ENCODE data around the gene ACAP2.

The ACAP2 gene

GRCh38 chr3:195226900-195227447 is 215.8 kb downstream of the ACAP2 start:
- peaks cover 2% of the 10 kb centered on the region for H3K79me2 ChIP-seq
- no peak overlapping the region for H3K27ac ChIP-seq
- H3K27me3 ChIP-seq (ENCODE audit: control insufficient read depth, insufficient read depth, low read length): no peaks in the 10 kb centered on the region
- H3K36me3 ChIP-seq (ENCODE audit: control insufficient read depth, insufficient read depth, low read length): no peaks in the 10 kb centered on the region
- H3K4me2 ChIP-seq (ENCODE audit: low read length): no peak overlapping the region
- H3K4me1 ChIP-seq: no peaks in the 10 kb centered on the region
- no peak overlapping the region for H2AFZ ChIP-seq
- H3K4me3 ChIP-seq (ENCODE audit: low read depth, low read length): no peak overlapping the region
- peak; percentile 17 for TF ChIP-seq CTCF (IDR thresholded peaks at IDR 0.05)
- H3K9me3 ChIP-seq (ENCODE audit: control insufficient read depth, low read length): no peaks in the 10 kb centered on the region
- H3K9ac ChIP-seq: no peak overlapping the region

GRCh38 chr3:195226445-195226844 is 216.4 kb downstream of the ACAP2 start:
- no peak overlapping the region for H2AFZ ChIP-seq
- H3K27me3 ChIP-seq (ENCODE audit: control insufficient read depth, insufficient read depth, low read length): no peaks in the 10 kb centered on the region
- TF ChIP-seq CTCF (IDR thresholded peaks at IDR 0.05): no peak
- H3K9me3 ChIP-seq (ENCODE audit: control insufficient read depth, low read length): no peaks in the 10 kb centered on the region
- H3K9ac ChIP-seq: no peak overlapping the region
- H3K79me2 ChIP-seq: peaks cover 6% of the 10 kb centered on the region
- no peak overlapping the region for H3K27ac ChIP-seq
- H3K4me2 ChIP-seq (ENCODE audit: low read length): no peak overlapping the region
- H3K36me3 ChIP-seq (ENCODE audit: control insufficient read depth, insufficient read depth, low read length): no peaks in the 10 kb centered on the region
- peaks cover 5% of the 10 kb centered on the region for H3K4me1 ChIP-seq
- no peak overlapping the region for H3K4me3 ChIP-seq (ENCODE audit: low read depth, low read length)

- Histone ChIP-seq H3K9ac (no peak overlapping the region), H3K4me2 (ENCODE audit: low read length) (no peak overlapping the region), H3K4me1 (peaks cover 9% of the 10 kb centered on the region), H3K27me3 (ENCODE audit: control insufficient read depth, insufficient read depth, low read length) (no peaks in the 10 kb centered on the region), H3K4me3 (ENCODE audit: low read depth, low read length) (no peak overlapping the region), H3K9me3 (ENCODE audit: control insufficient read depth, low read length) (no peaks in the 10 kb centered on the region), H2AFZ (no peak overlapping the region), H3K36me3 (ENCODE audit: control insufficient read depth, insufficient read depth, low read length) (no peaks in the 10 kb centered on the region), H3K27ac (no peak overlapping the region), H3K79me2 (peaks cover 18% of the 10 kb centered on the region)
- TF ChIP-seq CTCF (IDR thresholded peaks at IDR 0.05): no peak
Measured at GRCh38 chr3:195224980-195225580, 217.7 kb downstream of the ACAP2 start.
